HG02759 (cell line): Measurements from ENCODE around the gene GPC6.

Source experiments
- ATAC-seq: cut with Tn5 transposase; IDR thresholded peaks from one replicate; pipeline ENCODE4 v1.9.1; 2021; ENCODE audit warnings: mild to moderate bottlenecking, moderate library complexity; ENCODE audit not compliant: unreplicated experiment

Gene GPC6

DNA sequence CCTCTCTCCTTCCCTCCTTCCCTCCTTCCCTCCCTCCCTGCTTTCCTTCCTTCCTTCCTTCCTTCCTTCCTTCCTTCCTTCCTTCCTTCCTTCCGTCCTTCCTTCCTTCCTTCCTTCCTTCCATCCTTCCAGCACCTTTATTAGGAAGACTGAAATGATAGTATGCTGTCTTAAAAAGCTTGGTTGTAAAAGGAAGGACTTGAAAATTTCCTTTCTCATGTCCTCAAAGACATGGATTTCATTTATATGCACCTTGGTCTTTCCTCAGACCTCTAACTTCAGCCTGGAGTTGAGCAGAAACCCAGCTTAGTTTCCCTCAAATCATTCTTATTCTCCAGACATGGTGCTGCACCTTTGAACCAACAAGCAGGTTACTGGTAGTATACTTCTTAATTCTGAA lies 141.7 kb downstream of the GPC6 start:
- ATAC-seq = no peak

DNA sequence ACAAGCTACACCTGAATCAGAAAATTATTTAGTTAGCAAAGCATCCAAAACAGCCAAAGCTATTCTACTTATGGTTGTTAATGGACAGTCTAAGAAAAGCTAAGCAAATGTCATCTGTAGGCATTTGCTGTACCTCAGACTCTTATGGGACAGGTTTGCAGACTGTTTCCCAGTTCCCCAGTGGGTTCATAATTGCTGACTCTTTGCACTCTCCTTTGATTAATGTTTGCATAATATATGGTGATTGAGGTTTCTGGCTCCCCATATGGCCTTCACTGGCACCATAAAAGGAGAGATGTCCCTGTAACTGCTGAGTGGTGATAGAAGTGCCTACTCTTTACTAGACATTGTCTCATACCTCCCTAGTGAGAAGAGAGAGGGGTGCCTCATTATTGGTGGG lies 142.1 kb downstream of the GPC6 start:
- no peak for ATAC-seq

DNA sequence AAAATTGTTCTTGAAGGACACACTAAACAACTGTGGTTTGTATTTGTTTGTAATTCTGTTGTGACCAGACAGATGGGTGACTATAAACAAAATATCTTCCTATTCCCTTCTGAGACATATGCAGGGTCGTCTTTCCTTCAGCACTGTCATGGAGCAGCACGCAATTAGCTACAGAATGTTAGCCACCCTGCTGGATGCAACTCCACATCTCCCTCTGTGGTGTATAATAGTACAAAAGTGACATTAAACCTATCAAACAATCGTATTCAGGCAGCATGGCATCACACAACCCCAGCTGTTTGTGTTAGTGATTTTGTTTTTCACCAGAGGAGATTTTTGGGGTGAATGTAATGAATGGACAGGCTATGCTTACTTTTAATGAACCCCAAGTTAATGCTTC lies 146.2 kb downstream of the GPC6 start:
- no peak for ATAC-seq

DNA sequence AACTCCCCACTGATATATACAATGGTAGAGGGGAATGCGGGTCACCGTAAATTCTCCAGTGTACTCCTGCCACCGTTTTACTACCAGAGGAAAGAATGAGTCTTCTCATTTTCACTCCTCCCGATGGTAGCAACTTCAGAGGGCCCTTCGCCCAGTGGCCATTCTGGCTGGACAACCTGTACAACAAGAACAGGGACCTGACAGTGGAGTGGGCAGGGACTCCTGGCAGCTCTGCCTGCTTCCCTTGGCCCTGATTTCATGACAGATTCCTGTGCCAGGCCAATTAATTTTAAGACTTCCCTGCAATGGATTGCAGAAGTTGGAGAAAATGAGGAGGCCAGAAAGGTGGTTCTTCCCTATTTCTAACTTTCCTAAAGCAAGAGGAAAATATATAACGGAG lies 148.9 kb downstream of the GPC6 start:
- ATAC-seq = no peak

DNA sequence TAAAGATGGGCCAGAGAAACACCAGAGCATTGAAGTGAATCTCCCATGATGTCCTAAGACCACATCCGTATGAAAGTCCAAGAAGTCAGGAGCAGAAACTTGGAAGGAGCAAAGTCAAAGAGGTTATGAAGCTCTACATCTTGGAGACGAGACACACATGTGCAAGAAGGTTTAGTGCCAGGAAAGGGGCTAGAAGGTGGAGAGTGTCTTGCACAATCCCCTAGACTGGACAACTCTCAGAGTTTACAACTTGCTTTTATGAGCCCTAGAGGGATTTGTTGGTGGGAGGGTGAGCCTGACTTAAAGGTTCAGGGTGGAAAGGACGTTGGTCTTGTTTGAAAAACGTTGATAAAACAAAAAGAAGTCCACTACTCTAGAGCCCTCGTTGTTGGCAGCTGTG lies 150.6 kb downstream of the GPC6 start:
- no peak for ATAC-seq

DNA sequence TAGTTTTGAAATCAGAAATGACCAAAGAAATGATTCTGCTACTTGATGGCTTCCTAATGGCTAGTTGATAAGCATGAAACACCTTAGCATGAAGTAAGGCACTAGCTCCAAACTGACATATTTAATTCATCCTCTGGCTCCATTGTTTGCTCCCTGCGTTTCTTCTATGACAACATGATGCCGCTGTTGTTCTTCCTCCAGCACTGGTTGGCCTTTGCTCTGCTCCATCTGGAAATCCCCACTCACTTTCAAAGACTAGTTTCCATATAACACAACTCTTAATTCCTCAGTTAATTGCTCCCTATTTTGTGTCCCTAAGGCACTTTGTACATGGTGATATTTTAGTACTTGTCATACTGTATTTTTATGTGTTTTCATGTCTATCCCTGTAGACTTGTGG lies 151.6 kb downstream of the GPC6 start:
- ATAC-seq = no peak

DNA sequence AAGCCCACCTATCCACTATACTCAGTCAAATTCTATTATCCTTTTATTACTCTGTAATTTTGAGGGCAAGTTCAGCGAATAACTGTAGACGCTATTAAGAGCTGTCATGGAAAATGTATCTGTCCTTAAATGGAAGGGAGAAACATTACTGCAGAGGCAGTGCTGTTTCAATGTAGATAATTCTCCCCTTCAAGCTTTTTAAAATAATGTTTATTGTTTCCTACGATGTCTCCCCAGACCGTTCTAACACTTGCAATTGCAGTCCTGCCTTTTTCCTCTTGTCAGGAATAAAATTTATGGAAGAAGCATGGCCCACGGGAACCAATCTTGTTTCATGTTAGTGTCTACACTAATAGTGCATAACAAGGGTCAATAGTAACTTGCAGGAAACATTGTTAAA lies 159.5 kb downstream of the GPC6 start:
- ATAC-seq = no peak

DNA sequence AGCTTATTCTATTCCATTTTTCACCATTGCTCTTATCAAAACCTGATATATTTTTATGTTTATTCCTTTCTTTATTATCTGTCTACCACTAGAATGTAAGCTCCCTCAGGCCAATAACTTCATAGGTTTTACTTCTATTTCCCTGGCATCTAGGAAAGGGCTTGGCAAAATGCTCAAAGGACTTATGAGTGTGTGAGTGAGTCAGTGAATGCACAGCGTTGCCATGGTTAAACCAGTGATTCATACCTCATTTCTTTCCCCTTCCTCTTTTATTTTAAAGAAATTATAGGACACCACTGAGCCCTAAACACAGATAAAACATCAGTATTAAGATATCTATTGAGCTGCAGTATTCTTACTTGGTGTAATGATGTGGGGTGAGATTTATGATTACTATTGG lies 162.1 kb downstream of the GPC6 start:
- no peak for ATAC-seq

DNA sequence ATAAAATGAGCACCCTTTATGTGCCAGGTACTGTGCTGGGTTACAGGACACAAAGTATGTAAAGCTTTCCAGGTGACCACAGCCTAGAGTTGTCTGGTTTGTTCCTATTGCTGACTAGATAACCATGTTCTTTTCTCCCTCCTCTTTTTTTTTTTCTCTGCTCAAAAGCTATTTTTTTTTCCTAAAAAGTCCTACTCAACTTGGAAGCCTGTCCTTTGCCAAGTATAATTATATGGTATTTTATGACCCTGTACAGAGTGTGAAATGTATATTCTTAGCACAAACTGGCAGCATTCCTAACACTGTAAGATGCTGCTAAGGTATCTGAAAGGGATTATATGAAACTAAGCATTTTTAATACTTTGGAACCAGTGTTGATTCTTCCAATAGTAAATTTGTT lies 171.0 kb downstream of the GPC6 start:
- ATAC-seq = no peak

DNA sequence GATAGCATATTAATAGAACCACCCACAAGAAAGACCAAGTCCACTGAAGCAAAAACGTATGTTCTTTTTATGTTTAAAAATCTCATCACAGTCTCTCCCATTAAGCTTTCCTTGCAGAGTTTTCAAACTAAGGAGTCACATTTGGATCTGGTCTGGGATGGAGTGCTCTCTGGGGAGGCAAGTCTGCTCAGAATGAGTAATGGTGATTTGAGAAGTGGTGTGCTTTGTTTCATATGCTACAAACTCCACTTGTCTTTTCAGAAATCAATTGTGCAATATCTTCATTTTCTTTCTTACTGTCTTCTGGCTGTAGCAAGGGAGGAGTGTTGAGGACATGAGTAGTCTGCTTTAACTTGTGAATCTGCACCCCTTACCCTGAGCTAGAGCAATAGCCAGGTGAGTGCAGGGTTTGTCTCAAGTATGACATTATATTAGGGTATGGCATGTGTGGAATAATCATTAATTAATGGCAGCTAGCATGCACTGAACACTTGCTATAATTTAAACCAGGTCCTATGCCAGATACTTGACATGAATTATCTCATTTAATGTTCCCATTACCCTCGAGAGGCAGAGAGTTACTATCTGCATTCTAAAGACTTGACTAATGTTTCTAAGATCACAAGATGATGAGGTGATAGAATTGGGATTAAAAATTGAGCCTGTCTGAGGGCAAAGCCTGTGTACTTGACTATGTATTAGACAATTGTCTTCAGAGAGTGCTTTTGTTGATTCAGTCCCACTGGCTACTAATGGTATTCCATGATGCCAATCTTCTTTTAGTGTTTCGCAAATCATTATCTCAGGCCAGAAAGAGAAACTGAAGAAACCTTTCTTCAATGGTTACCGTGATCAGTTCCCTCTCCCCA lies 171.8 kb downstream of the GPC6 start:
- ATAC-seq = no peak

DNA sequence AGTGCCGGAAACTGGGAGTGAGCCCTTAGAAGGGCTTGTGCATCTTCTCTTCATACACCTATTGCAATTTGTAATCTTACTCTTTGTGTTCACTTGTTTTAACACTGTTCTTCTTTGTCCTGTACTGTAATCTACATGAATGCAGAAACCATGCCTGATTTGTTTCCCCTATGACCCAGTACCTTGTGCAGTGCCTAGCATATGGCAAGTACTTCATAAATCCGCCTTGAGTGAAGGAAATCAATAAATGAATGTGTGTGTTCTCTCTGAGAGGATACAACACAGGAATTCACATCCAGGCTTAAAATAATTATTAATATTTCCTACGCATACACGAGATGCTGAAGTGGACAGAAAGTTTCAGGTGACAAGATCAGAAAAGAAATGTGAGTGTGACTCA lies 172.6 kb downstream of the GPC6 start:
- no peak for ATAC-seq

DNA sequence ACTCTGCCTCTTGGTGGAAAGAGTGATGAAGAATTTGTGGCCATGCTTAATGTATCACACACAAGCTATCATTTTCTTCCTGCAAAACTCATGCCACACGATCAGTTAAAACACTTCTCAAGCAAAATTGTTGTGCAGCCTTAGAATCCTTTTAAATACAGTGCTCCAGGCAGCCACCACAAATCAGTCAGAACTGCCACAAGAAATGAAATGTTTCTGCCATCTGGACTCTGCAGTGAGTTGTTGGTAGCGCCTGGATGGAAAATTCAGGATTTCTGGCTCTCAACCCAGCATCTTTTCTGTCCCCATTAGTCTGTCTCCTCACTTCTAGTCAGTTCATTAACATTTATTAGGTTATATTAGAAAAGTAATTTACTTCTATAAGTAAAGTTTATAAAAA lies 179.5 kb downstream of the GPC6 start:
- ATAC-seq = no peak

DNA sequence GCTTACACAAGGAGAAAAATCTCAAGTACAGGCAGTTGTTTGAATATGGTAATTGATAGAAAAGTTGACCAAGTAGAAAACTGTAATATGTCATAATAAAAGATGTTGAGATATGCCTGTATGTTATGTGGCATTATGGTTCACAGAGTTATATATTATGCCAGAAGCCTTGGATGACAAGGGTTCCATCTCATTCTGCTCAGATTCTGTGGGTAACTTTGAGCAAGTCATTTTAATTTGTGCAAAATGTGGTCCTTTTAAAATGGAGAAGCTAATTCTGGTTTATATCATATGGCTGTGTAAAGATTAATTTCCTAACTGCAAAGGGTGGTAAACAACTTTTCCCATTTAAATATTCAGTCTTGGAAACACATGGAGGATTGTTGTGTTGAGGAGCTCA lies 180.9 kb downstream of the GPC6 start:
- no peak for ATAC-seq

DNA sequence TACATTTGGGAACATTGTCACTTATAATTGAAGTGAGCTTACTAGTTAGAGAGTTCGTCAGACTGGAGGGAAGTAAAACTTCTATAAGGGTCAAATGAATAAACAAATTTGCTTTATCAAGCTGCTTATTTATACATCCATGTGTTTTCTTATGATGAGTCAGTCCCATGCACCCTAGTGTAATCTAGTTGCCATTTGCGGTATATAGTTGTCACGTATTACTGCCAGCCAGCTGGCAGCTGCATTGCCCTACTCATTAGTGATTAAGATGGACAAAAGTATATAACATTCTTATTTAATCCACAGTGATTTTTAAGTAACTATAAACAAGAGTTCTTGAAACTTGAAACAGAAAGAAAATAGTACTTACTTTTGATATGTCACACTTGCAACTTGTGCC lies 182.4 kb downstream of the GPC6 start:
- ATAC-seq = no peak

DNA sequence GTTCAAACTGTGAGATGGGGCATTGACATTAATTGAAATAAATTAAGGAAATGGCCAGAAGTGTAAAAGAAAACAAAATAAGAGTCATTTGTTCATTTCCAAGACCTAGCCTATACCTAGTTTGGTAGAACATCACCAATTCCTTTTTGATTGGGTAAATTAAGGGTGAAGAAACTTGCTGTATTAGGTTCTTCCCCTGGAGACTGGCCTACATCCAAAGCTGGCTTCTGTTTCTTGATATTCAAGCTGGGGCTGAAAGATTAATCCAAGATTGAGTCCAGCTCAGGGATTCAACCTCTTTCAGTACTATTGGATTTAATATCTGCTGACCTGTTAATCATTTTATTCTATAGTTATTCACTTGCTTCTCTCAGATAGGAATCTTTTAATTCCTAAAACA lies 183.2 kb downstream of the GPC6 start:
- no peak for ATAC-seq

DNA sequence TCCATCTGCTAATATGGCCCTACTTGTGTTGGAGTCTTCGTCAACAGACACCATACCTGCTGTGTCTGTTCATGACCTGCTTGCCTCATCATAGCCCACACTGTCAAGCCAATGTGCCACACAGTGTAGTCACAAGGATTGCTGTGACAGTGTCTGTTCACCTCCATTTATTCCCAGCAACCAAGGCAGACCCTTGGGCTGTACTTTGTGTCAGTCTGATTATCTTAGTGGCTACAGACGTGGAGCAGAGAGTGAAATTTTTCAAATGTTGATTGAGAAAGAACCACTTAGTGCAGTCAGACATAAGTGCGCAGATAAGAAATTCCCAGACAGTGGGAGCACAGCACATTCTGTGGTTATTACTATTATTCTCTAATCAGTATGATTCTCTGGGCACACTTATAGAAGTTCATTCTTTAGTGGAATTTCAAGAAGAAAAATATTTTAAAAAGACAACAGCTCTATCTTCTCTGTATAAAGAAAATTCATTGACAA lies 184.6 kb downstream of the GPC6 start:
- no peak for ATAC-seq

DNA sequence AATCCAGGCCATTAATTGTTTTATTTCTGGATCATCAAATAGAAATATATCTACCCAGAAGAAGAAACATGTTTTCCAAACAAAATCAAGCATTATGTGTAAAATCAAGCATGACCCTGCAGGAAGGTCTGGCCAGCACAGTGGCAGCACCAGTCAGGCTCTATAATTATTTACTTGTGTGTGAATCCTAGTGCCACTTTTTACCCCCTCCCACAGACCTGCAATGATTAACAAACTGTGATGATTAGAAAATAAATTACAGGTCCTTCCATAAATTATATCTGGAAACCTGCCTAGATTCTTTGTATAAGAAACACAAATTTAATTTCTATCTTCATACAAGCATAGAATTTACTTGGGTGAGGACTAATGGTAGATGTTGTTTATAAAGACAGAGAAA lies 186.1 kb downstream of the GPC6 start:
- no peak for ATAC-seq

DNA sequence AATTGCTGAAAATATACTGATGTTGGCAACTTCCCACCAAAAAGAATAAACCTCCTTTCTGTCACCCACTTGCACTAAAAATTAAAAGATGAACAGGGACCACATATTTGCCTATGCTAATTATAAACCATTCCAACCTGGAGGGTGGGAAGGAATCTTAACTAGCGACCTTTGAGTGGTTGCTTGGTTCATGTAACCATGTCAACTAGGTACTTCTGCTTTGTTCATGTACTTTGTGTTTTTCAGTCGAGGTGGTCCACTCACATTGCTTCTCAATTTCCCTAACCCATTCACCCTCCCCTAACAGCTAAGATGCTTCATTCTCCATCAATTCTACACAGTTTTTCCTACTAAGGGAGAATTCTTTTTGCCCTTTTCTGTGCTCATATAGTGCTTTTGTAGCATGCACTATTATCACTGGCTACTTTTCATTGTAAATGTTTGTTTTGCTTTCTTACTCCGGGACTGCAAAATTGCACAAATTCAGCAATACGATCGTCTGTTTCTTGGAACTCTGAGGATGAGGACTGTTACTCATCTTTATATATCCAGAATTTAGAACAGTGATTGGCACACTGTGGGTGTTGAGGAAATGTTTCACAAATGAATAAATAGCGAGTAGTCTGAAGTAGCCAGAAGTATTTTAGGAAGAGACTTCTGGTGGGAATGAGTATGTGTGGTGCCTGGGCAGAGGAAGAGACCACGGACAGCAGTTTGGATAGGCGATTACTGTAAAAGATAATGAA lies 187.5 kb downstream of the GPC6 start:
- no peak for ATAC-seq

DNA sequence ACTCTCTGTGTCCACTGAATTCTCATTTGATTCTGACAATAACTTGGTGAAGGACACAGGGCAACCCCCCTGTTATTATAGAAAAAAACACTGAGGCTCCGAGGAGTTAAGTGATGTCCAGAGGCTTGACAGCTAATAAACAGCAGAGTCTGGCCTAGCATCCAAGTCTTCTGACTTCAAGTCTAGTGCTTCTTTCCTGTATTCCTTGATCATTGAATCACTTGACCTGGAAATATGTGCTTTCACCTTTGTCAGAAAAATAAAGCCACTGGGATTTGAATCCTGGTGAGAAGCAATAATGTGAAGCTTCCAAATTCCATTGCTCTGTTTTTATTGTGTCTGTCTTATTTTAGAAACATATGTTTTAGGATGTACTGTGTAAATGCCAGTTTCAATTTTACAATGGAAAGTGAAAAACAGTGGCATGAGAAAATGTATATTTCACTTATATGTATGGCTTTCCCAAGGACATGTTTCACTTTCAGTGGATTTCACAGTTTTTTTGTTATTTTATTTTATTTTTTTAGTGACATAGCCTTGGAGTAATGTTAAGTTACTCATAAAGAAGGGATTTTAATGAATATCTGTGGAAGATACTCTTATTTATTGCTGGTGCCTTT lies 190.2 kb downstream of the GPC6 start:
- no peak for ATAC-seq

DNA sequence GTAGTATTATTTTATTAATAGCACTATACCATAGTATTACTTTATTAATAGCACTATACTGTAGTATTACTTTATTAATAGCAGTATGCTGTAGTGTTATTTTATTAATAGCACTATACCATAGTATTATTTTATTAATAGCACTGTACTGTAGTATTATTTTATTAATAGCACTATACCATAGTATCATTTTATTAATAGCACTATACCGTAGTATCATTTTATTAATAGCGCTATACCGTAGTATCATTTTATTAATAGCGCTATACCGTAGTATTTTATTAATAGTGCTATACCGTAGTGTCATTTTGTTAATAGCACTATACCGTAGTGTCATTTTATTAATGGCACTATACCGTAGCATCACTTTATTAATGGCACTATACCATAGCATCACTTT lies 191.8 kb downstream of the GPC6 start:
- ATAC-seq = no peak

DNA sequence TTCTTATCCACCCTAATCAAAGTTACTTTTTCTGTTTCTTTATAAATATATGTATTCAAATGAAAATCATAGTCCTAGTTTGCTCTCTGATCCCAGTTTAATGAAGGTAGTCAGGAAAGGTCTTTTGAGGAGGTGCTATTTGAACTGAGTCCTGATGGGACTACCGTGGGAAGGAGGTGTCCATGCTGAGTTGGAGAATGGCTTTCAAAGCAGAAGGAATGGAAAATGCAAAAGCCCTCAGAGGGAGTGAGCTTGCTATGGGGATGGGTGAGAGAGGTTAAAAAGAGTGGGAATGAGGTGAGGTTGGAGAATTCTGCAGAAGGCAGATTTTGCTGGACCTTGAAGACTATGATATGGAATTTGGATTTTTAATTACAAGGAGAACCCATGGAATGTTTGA lies 193.6 kb downstream of the GPC6 start:
- ATAC-seq = no peak

DNA sequence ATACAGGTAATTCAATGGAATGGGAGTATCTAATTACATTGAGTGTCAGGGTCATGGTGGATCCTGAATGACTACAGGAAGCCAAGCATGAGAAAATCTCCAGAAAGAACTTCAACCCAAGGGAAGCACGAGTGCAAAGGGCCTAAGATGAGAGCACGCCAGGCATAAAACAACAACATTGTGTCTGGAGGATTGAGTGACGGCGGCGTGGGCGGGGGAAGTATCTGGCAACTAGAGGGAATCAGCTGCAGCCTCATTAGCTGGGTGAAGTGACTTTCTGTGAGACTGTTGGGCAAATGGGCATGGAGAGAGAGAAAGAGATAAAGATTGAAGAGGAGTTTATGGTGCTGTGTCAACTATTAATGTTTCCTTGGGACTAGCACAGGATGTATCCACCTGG lies 194.3 kb downstream of the GPC6 start:
- no peak for ATAC-seq
